HG03558 (cell line): ENCODE results near the gene SSMEM1.
"Not testable (repeated sequence)": the region's sequence is repeated elsewhere in the genome, so short reads cannot be mapped to it uniquely, and the experiment has no call there.

ENCODE experiments used
- ATAC-seq: cut with Tn5 transposase; IDR thresholded peaks from one replicate; pipeline ENCODE4 v1.9.1; 2021; ENCODE audit warnings: moderate number of reproducible peaks; ENCODE audit not compliant: unreplicated experiment; ENCODE audit errors: extremely low read depth

The SSMEM1 gene

GRCh38 chr7:130242198-130243014 lies 34.7 kb downstream of the SSMEM1 start:
- ATAC-seq = no peak

- not testable (repeated sequence) for ATAC-seq
These were observed 35.8 kb downstream of the SSMEM1 start for GRCh38 chr7:130243486-130243885.

GRCh38 chr7:130246491-130246890 lies 38.8 kb downstream of the SSMEM1 start:
- not testable (repeated sequence) for ATAC-seq

- not testable (repeated sequence) for ATAC-seq
These were observed 41.2 kb downstream of the SSMEM1 start for GRCh38 chr7:130248842-130249241.

GRCh38 chr7:130249626-130250025 lies 42.0 kb downstream of the SSMEM1 start:
- ATAC-seq = not testable (repeated sequence)

GRCh38 chr7:130254555-130254954 lies 46.9 kb downstream of the SSMEM1 start:
- no peak for ATAC-seq

GRCh38 chr7:130256704-130257103 lies 49.0 kb downstream of the SSMEM1 start:
- no peak for ATAC-seq

- no peak for ATAC-seq
These were observed 50.9 kb downstream of the SSMEM1 start for GRCh38 chr7:130258494-130259078.

- ATAC-seq = no peak
These were observed 54.8 kb downstream of the SSMEM1 start for GRCh38 chr7:130262448-130262847.

GRCh38 chr7:130263130-130263529 lies 55.5 kb downstream of the SSMEM1 start:
- ATAC-seq = no peak
